H7 (cell line): Measurements from ENCODE around the gene CTXND1. TPM values are rescaled to one million over a fixed set of nuclear protein-coding genes. Genes with fewer than 3 reads are reported as not detected.
"Not testable (repeated sequence)": the region's sequence is repeated elsewhere in the genome, so short reads cannot be mapped to it uniquely, and the experiment has no call there.

Experiments used
- DNase-seq: peaks from one replicate; pipeline ENCODE4 v3.0.0; 2012
- H3K27me3 ChIP-seq: 2 replicates; pipeline ENCODE4 v1.6.0; 2011; ENCODE audit warnings: mild to moderate bottlenecking, low read length; ENCODE audit not compliant: control insufficient read depth, insufficient read depth
- H3K36me3 ChIP-seq: replicated peaks from 2 replicates; pipeline ENCODE4 v1.5.1; 2011; ENCODE audit warnings: low read length; ENCODE audit not compliant: control insufficient read depth, insufficient read depth
- H3K4me3 ChIP-seq: 2 replicates; pipeline ENCODE4 v1.5.1; 2011; ENCODE audit warnings: low read depth, mild to moderate bottlenecking, control low read depth, low read length, moderate library complexity; ENCODE audit not compliant: insufficient read depth
- total RNA-seq: library from RNA; depleted of rRNA; stranded (reverse); fragments of >200 nt; shearing (Covaris generic); gene quantifications from 2 replicates; pipeline ENCODE4 v1.2.3, GENCODE V29; 2014; rRNA removed

The CTXND1 gene
- 0.15 TPM in 1 of 2 replicates, not detected in the other for total RNA-seq

DNA sequence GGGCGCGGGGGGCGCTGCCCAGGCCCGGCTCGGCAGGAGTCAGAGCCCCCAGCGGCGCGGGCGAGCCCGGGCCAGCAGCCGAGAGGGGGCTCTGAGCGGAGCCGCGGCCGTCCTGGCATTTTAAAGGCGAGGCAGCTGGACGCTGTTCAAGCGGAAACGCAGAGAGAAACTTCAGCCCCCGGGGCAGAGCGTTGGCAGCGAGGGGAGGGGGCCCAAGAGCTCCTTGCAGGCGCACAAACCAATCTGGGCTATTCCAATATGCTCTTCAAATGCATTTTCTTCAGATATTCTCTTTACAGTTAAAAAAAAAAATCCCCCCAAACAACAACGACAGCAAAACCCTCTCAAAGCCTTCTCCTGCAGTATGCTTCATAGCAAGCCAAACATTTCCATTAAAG is at the start of gene CTXND1:
Gene CTXND1, minus strand, starts transcription at position 93 of the 398 bp plus-strand sequence. CDS start 50,264 bp downstream, outside the sequence.
- Histone ChIP-seq H3K27me3 (peaks cover 39% of the 10 kb centered on the region), H3K4me3 (peak within 1 kb of the TSS; percentile 49), H3K36me3 (no peaks in the 10 kb centered on the region)
- no peak for DNase-seq

- Histone ChIP-seq H3K27me3 (no peaks in the 10 kb centered on the region), H3K4me3 (no peak overlapping the region), H3K36me3 (no peaks in the 10 kb centered on the region)
- no peak for DNase-seq
These were observed 49.5 kb upstream of the CTXND1 start for GRCh38 chr15:80301472-80301871.

DNA sequence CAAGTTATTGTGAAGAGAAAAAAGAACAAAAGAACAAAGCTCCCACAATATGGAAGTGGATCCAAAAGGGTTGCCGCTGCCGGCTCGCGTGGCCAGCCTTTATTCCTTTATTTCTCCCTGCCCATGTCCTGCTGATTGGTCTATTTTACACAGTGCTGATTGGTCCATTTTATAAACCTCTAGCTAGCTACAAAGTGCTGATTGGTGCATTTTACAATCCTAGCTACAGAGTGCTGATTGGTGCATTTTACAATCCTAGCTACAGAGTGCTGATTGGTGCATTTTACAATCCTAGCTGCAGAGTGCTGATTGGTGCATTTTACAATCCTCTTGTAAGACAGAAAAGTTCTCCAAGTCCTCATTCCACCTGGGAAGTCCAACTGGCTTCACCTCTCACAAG is 43.8 kb upstream of the CTXND1 start:
- not testable (repeated sequence) for H3K4me3 ChIP-seq, DNase-seq, H3K36me3 ChIP-seq, H3K27me3 ChIP-seq

DNA sequence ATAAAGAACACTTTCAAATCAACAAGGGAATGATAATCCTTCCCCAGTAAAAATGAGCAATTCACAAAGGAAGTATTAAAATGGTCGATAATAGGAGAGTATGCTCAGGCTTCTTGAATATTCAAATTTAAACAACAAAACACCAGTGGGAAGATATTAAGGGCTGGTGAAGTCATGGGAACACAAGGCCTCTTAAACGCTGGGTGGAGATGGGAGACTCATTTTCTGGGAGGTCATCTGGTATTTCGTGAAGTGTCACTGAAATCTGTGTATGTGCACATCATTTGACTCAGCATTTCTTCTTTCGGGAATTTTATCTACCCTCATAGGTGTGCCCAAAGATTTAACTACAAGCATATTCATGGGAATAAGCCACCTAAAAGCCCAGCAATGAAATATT is 40.1 kb upstream of the CTXND1 start:
- no peaks in the 10 kb centered on the region for H3K27me3 ChIP-seq
- DNase-seq, result no peak
- no peak overlapping the region for H3K4me3 ChIP-seq
- H3K36me3 ChIP-seq, result no peaks in the 10 kb centered on the region

GRCh38 chr15:80290891-80291290 is 38.9 kb upstream of the CTXND1 start:
- H3K27me3 ChIP-seq, H3K36me3 ChIP-seq, DNase-seq, H3K4me3 ChIP-seq: not testable (repeated sequence)

DNA sequence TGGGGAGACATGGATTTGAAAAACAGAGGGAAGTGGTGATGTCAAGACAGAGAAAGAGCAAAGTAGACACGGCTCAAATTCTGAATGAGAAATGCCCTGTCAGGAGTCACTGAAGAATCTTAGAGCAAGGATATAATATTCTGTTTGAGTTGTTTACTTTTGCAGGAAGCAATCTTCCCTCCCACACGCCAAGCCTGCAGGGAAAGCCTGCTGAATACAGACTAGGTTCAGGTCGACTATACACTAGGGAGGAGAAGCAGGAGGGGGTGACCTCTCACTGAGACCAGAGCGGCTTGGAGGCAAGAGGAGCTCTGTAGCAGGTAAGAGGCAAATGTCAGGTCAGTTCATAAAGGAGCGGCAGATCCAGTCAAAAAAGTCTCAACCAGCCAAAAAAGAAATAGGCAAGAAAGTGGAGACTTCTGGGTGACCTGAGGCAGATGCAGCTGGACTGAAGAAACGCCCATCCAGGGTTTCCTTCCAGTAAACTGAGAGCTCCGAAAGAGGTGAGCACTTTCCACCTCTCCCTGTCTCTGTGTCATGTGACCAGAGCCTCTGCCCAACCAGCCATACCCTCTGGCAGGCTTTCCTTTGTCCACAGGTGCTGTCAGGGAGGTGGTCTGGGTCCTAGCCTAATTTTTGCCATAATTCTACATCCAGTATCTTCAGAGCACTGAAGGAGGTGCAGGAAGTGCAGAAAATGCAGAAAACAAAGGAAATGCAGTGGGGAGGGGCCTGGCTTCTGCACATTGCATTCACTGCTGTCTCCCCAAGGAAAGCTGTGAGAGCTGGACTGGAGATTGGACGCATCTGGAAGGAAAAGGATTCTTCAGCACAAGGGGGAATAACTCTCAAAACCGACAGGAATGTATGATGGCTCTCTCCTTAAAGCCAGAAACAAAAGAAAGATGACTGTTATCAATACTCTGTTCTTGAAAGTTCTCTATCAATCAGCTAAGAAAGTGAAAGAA is 37.8 kb upstream of the CTXND1 start:
- H3K27me3 ChIP-seq, result no peaks in the 10 kb centered on the region
- DNase-seq, result peak; percentile 32
- no peaks in the 10 kb centered on the region for H3K36me3 ChIP-seq
- no peak overlapping the region for H3K4me3 ChIP-seq

- no peaks in the 10 kb centered on the region for H3K27me3 ChIP-seq
- DNase-seq, result no peak
- H3K4me3 ChIP-seq, result no peak overlapping the region
- H3K36me3 ChIP-seq, result no peaks in the 10 kb centered on the region
These were observed 36.1 kb upstream of the CTXND1 start for GRCh38 chr15:80288131-80288530.

GRCh38 chr15:80286055-80286454 is 34.0 kb upstream of the CTXND1 start:
- no peak for DNase-seq
- no peaks in the 10 kb centered on the region for H3K36me3 ChIP-seq
- H3K4me3 ChIP-seq, result no peak overlapping the region
- no peaks in the 10 kb centered on the region for H3K27me3 ChIP-seq

DNA sequence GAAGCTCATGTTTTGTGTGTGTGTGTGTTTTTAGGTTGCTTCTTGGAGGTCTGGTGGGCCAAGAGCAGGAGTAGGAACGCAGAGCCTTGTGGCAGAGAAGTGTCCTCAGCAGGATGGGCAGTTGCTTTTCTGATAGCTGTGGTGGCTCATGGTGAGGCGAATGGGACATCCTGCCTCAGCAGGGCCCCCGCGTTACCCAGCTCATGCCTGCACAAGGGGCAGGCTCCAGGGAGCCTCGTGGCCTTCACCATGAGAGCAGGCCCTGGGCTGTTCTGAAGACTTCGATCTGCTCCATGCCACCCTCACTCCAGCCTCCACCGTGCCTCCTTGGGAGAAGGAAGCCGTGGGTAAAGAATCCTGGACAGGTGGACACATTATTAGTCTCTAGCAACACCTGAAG is 33.4 kb upstream of the CTXND1 start:
- H3K4me3 ChIP-seq, result no peak overlapping the region
- no peaks in the 10 kb centered on the region for H3K27me3 ChIP-seq
- no peaks in the 10 kb centered on the region for H3K36me3 ChIP-seq
- DNase-seq, result no peak

DNA sequence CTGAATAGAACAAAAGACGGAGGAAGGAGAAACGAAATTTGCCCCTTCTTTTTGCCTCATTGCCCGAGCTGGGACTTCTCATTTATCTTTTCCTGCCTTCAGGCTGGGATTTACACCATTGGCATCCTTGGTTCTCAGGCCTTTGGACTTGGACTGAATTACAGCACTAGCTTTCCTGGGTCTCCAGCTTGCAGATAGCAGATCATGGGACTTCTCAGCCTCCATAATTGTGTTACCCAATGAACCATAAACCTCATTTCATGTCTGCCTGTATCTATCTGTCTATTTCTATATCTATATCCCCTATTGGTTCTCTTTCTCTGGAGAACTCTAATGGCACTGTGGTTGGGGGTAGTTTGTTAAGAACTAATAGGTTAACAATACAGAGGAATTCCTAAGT is 31.5 kb upstream of the CTXND1 start:
- Histone ChIP-seq H3K4me3 (no peak overlapping the region), H3K27me3 (no peaks in the 10 kb centered on the region), H3K36me3 (no peaks in the 10 kb centered on the region)
- DNase-seq, result no peak

- no peaks in the 10 kb centered on the region; the same call in 1 of the 2 replicates for H3K27me3 ChIP-seq
- H3K4me3 ChIP-seq, result no peak overlapping the region
- no peaks in the 10 kb centered on the region for H3K36me3 ChIP-seq
- DNase-seq, result no peak
These were observed 25.1 kb upstream of the CTXND1 start for GRCh38 chr15:80277147-80277546.

DNA sequence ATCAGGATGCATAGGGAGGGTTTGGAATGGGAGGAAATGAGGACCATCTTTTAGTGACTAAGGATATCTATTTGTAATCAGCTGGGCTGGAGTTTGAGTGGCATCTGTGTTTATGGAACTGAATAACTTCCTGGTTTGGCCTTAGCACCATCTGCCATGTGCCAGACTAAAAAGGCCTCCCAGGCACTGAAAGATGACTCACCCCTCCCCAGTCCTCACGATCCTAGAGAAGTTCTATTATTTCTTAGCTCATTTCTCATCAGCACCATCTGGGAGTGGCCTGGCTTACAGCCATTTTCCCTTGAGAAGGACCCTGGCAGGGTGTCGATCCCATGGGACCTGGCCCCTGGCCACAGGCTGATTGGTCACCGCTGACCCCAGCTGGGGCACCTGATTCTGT is 23.9 kb upstream of the CTXND1 start:
- Histone ChIP-seq H3K27me3 (peaks cover 2% of the 10 kb centered on the region; the same call in 1 of the 2 replicates), H3K4me3 (no peak overlapping the region)
- no peak for DNase-seq

DNA sequence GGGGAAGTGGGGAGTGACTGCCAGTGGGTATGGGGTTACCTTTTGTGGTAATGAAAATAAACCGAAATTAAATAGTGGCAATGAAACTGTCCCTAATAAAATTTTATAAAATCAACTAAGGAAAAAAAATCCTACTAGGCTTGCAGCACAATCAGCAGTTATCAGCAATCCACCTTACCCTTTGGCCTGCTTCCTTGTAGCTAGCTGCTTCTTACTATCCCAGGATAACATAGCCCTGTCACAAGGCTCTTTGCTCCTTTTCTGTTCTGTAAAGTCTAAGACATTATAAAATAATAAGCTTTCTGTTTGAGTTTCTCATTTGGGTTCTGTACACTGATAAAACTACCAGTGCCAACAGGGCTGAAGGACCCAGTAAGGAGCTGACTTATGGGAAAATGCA is 23.0 kb upstream of the CTXND1 start:
- DNase-seq, result no peak
- no peaks in the 10 kb centered on the region for H3K36me3 ChIP-seq
- H3K4me3 ChIP-seq, result no peak overlapping the region
- H3K27me3 ChIP-seq, result peaks cover 4% of the 10 kb centered on the region; the same call in 1 of the 2 replicates

More for the DNA sequence above, 23.9 kb upstream of the CTXND1 start:
- H3K36me3 ChIP-seq, result no peaks in the 10 kb centered on the region

GRCh38 chr15:80274554-80274953 is 22.5 kb upstream of the CTXND1 start:
- Histone ChIP-seq H3K4me3 (no peak overlapping the region), H3K27me3 (peaks cover 4% of the 10 kb centered on the region; the same call in 1 of the 2 replicates), H3K36me3 (no peaks in the 10 kb centered on the region)
- no peak for DNase-seq

GRCh38 chr15:80272987-80273386 is 21.0 kb upstream of the CTXND1 start:
- peaks cover 4% of the 10 kb centered on the region; the same call in 1 of the 2 replicates for H3K27me3 ChIP-seq
- no peak for DNase-seq
- H3K4me3 ChIP-seq, result no peak overlapping the region
- H3K36me3 ChIP-seq, result no peaks in the 10 kb centered on the region
